ENCODE measurements around the gene OR2W3.
A peak's percentile ranks its signal among the peaks of the same experiment; 100 is the strongest.

OR2W3 gene

GRCh38 chr1:247895163-247895637 lies at the start of gene OR2W3:
Gene OR2W3, plus strand, starts transcription at chr1:247895587. Its CDS starts 0 bp downstream, at chr1:247895587.
- no peak for DNase-seq (ENCODE audit: low read depth, low spot score)

GRCh38 chr1:247845693-247846017 lies 49.7 kb upstream of the OR2W3 start:
- DNase-seq (ENCODE audit: low read depth, low spot score), result no peak

GRCh38 chr1:247848346-247848745 lies 47.0 kb upstream of the OR2W3 start:
- no peak for DNase-seq (ENCODE audit: low read depth, low spot score)

GRCh38 chr1:247849616-247850015 lies 45.8 kb upstream of the OR2W3 start:
- no peak for DNase-seq (ENCODE audit: low read depth, low spot score)

- no peak for DNase-seq (ENCODE audit: low read depth, low spot score)
Observed at GRCh38 chr1:247854899-247855545, 40.4 kb upstream of the OR2W3 start.

GRCh38 chr1:247855911-247856310 lies 39.5 kb upstream of the OR2W3 start:
- no peak for DNase-seq (ENCODE audit: low read depth, low spot score)

- no peak for DNase-seq (ENCODE audit: low read depth, low spot score)
Observed at GRCh38 chr1:247857069-247857984, 38.1 kb upstream of the OR2W3 start, which contains the start of gene TRIM58. Gene TRIM58, plus strand, starts transcription at chr1:247857187. Its CDS starts 60 bp downstream, at chr1:247857247.

GRCh38 chr1:247857985-247858619 lies 37.3 kb upstream of the OR2W3 start:
- DNase-seq (ENCODE audit: low read depth, low spot score), result no peak

GRCh38 chr1:247862756-247863155 lies 32.6 kb upstream of the OR2W3 start:
- no peak for DNase-seq (ENCODE audit: low read depth, low spot score)

- no peak for DNase-seq (ENCODE audit: low read depth, low spot score)
Observed at GRCh38 chr1:247864644-247865043, 30.7 kb upstream of the OR2W3 start.

GRCh38 chr1:247865416-247865815 lies 30.0 kb upstream of the OR2W3 start:
- DNase-seq (ENCODE audit: low read depth, low spot score), result no peak

- DNase-seq (ENCODE audit: low read depth, low spot score), result no peak
Observed at GRCh38 chr1:247883346-247883745, 12.0 kb upstream of the OR2W3 start.

- DNase-seq (ENCODE audit: low read depth, low spot score), result no peak
Observed at GRCh38 chr1:247884797-247885413, 10.5 kb upstream of the OR2W3 start.

- DNase-seq (ENCODE audit: low read depth, low spot score), result no peak
Observed at GRCh38 chr1:247895976-247896375, 589 bp downstream of the OR2W3 start.

GRCh38 chr1:247904122-247904521 lies 8.7 kb downstream of the OR2W3 start:
- no peak for DNase-seq (ENCODE audit: low read depth, low spot score)

- DNase-seq (ENCODE audit: low read depth, low spot score), result no peak
Observed at GRCh38 chr1:247905181-247905580, 9.8 kb downstream of the OR2W3 start.

GRCh38 chr1:247905910-247906503 lies 10.6 kb downstream of the OR2W3 start:
- DNase-seq (ENCODE audit: low read depth, low spot score), result no peak

- peak; percentile 57 for DNase-seq (ENCODE audit: low read depth, low spot score)
Observed at GRCh38 chr1:247906504-247907047, 11.2 kb downstream of the OR2W3 start.

GRCh38 chr1:247908766-247909165 lies 13.4 kb downstream of the OR2W3 start:
- no peak for DNase-seq (ENCODE audit: low read depth, low spot score)

- DNase-seq (ENCODE audit: low read depth, low spot score), result no peak
Observed at GRCh38 chr1:247913786-247914185, 18.4 kb downstream of the OR2W3 start.
